GM19463 (cell line): Measurements from ENCODE around the gene SOX6.

ENCODE experiments used
- ATAC-seq: cut with Tn5 transposase; IDR thresholded peaks from one replicate; pipeline ENCODE4 v1.9.1; 2021; ENCODE audit warnings: mild to moderate bottlenecking, moderate library complexity; ENCODE audit not compliant: unreplicated experiment

SOX6 gene

GRCh38 chr11:16321148-16321547 lies 35.2 kb downstream of the SOX6 start:
- ATAC-seq, result no peak

GRCh38 chr11:16318320-16318719 lies 38.0 kb downstream of the SOX6 start:
- no peak for ATAC-seq

DNA sequence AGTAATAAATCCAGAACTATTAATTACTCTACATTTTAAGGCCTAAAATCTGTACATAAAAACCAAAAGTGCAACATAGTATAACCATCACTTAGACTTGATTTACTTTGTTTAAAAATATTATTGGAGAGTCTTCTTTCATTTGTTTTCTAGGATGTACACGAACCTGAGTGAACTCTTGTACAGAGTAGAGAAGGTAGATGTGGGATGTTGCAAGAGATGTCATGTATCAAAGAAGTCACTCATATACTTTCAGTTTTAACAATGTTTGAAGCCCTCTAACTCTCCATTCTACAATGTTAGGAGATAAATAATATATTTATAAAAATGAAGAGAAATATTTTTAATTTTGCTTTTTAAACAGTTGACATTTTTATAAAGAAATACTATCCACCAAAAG lies 38.6 kb downstream of the SOX6 start:
- ATAC-seq, result no peak

- ATAC-seq, result no peak
Observed at GRCh38 chr11:16313846-16314245, 42.5 kb downstream of the SOX6 start.

- no peak for ATAC-seq
Observed at GRCh38 chr11:16312233-16312765, 44.0 kb downstream of the SOX6 start.

DNA sequence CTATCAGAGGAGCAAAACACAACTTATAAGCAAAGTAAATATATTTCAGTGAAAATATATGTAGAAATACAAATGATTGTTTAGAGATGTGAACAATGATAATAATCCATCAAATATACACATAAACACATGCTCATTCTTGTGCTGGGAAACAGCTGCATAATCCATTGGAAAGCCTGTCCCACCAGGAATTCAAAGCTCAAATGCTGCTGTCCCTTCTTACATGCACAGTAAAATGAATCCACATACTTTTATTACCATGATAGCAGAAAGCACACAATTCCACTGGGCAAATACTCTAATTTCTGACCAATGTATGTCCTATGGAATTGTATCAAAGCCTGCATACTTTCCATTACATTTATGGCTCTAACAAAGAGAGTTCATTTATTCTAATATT lies 44.5 kb downstream of the SOX6 start:
- ATAC-seq, result no peak

DNA sequence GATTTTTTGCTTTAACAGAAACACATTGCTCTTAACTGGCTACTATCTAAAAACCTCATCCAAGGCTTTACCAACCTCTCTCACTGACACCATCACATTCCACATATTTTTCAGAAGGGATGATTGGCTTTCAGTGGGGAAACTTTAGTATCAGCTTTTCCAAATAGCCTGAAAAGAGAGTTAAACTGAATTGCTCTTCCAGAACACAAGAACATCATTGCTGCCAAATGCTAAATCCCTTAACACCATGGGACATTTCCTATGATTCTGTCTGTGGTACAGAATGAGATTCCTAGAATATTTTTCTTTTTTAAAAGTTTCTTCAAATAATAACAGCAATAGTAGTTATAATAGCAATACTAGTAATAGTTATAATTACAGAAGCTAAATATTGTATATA lies 45.4 kb downstream of the SOX6 start:
- ATAC-seq, result no peak

- ATAC-seq, result no peak
Observed at GRCh38 chr11:16309226-16309625, 47.1 kb downstream of the SOX6 start.

DNA sequence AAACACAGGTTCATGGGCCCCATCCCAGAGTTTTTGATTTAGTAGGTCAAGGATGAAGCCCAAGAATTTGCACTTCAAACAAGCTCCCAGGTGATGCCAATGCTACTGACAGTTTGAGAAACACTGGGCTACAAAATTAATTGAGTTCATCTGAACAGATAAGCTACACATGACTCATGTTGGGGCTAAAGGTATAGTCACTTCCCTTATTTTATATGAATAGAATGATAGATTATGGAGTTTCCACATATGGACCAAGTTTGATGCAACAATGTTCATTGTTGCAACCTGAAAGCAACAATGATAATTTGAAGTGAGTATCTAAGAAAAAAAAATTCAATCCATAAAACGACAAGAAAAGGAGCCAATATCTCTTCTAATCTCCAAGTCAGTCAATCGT lies 54.9 kb downstream of the SOX6 start:
- ATAC-seq, result no peak

GRCh38 chr11:16299884-16300782 lies 56.2 kb downstream of the SOX6 start:
- no peak for ATAC-seq

GRCh38 chr11:16299390-16299789 lies 57.0 kb downstream of the SOX6 start:
- no peak for ATAC-seq

- ATAC-seq, result no peak
Observed at GRCh38 chr11:16297332-16297731, 59.0 kb downstream of the SOX6 start.

GRCh38 chr11:16296273-16296672 lies 60.1 kb downstream of the SOX6 start:
- ATAC-seq, result no peak

DNA sequence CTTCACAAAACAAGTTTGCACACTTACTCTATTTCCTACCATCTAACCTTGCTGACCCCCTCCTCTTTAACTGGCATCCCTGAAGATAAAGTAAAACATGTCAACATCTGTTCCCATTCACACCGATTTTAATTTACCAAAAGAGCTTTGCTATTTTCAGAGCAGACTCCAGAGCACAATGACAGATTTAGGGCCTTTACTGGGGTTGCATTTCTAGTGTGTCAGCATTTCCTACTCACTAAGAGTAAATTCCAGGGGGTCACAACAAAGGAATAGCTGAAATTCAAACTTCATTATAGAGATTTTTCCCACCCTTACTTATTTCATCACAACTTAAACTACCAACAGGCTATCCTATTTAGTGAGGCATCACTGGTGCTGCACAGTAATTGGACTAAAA lies 60.8 kb downstream of the SOX6 start:
- no peak for ATAC-seq

DNA sequence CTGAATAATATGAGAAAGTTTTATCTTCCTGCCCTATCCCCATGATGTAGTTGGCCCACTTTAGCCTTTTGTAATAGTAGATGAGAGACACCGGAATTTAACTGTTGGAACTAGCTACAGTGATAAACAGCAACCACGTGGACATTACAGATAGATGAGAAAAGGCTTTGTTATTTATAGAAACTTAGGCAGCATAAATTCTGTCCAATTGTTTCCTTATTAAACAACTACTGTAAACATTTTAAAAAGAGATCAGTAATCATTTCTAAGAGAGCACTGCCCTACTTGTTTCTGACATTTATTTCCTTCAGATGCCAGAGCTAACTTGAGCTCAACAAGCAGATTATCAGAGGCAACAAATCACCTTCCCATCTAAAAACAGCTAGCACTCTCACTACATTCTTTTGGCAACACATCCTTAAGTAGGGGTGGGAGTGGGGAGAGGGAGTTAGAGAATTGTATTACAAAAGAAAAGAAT lies 63.1 kb downstream of the SOX6 start:
- no peak for ATAC-seq

- ATAC-seq, result no peak
Observed at GRCh38 chr11:16292167-16292859, 64.0 kb downstream of the SOX6 start.

DNA sequence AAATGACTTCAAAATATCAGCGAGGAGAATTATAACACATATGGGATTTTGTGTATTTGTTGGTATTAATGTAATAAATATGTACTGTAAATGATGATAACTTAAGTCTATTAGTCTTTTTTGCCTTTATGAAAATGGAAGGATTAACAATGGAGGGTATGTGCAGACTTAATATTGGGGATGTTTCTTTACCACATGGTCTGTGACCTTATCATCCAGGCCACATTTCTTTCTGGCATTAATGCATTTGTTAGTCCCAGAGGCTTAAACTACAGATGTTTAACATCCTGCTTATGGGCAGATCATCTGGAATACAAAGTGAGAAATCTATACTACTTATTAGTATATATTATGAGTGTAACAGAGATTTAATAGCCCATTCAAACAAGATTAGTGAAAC lies 64.6 kb downstream of the SOX6 start:
- ATAC-seq, result no peak

GRCh38 chr11:16289541-16289940 lies 66.8 kb downstream of the SOX6 start:
- no peak for ATAC-seq

DNA sequence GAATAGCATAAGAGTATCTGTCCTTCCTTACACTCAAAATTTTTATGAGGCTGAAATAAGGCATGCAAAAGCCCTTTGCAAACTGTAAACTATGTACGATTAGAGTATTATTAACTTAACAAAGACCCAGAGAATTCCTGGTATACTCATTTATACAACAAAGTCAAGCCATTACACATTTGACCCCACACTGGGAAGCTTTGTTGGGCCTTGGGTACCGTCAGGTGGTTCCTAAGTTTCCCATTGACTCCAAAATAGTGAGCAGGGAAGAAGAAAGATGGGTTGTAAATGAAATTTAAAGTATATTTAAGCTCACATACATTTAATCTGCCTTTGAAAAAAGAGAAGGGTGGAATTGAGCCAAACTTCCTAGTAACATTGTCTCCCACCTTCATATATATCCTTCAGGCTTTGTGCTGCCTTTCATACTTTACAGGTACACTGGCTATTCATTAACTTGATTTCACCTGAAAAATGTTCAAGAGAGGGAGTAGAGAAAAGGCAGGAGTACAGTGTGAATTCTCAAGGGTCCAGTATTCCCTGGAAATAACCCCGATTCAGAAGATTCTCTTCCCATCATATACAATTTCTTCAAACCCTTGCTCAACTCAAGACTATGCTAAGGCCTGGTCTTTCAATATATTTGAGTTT lies 68.6 kb downstream of the SOX6 start:
- no peak for ATAC-seq

DNA sequence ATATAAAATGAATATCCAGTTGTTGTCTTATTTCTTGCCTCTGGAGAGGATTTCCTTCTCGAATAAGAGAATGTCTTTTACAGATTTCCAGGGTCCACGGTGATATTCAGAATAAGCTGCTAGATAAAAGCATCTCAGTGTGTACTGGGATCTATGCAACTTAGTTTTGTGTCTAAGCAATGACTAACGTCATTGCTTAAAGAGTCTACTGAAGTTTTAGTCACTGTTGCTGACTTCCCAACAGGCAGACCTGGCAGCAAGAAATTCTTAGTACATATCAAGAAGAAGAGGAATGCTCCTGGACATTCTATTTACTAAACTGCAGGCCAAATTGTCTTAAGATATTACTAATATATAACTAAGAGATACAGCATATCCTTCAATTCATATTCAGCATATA lies 70.3 kb downstream of the SOX6 start:
- ATAC-seq, result no peak

- no peak for ATAC-seq
Observed at GRCh38 chr11:16280256-16280682, 76.1 kb downstream of the SOX6 start.
